HG03095 (cell line): ENCODE results near the gene SLC12A8.

Source experiments
- ATAC-seq: cut with Tn5 transposase; IDR thresholded peaks from one replicate; pipeline ENCODE4 v1.9.1; 2021; ENCODE audit warnings: moderate library complexity; ENCODE audit not compliant: unreplicated experiment

SLC12A8 gene

DNA sequence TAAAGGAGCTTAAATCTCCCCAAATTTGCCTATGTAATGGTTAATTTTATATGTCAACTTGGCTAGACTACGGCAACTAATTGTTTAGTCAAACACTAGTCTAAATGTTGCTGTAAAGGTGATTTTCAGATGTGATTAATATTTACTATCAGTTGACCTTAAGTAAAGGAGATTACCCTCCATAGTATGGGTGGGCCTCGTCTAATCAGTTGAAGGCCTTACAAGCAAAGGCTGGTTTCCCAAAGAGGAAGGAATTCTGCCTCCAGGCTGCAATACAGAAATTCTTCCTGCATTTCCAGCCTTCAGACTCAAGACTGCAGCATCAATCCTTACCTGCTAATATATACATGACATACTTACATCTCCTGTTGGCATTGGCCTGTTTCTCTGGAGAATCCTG lies 23.6 kb downstream of the SLC12A8 start:
- no peak for ATAC-seq

DNA sequence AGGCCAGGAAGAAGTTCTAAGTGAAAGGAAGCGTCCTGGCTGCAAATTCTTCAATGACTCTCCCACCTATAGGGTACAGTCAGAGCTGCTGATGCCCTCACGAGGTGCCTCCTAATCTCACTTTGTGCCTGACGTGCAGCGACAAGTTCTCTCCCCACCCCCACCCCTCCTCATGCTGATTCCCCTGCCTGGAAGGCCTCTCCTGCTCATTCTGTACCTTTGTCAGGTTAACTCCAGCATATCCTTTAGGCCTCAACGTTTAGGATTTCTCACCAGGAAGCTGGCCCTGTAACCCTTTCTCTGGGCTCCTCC lies 25.0 kb downstream of the SLC12A8 start:
- no peak for ATAC-seq

- ATAC-seq: no peak
Measured at GRCh38 chr3:125186800-125187598, 25.5 kb downstream of the SLC12A8 start.

- ATAC-seq: peak; percentile 76
Measured at GRCh38 chr3:125186261-125186787, 26.2 kb downstream of the SLC12A8 start.

GRCh38 chr3:125185805-125186204 lies 26.7 kb downstream of the SLC12A8 start:
- ATAC-seq: peak; percentile 21

GRCh38 chr3:125179884-125180240 lies 32.7 kb downstream of the SLC12A8 start:
- ATAC-seq: no peak

DNA sequence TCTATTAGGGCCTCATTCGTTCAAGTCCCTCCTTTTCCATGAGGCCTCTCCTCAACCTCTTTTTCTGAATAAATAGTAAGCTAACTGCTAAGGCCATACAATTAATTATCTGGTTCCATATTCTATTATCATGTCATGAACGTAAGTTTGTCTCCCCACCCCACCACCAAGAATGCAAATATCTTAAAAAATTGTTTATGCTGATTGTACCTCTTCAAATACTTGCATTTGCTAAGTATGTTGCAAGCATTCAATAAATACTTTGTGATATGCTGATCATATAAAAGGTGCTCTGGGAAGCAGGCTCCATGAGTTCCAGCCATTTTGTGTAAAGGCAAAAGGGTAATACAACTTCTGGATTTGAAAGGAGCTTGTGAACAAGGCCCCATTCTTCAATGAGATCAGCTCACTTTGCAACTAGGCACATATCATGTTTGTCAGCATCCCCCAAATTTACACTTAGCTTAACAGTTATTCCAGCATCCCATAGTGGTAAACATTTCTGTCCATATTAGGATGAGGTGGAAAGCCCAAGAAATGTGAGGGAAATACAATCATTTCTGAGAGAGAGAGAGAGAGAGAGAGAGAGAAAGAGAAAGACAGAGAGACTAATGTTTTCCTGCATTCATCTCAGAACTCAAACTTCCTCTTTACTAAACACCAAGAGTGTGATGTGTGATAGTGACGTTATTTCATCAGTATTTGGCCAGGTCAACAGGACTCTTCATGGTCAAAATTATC lies 33.2 kb downstream of the SLC12A8 start:
- no peak for ATAC-seq

GRCh38 chr3:125177746-125178145 lies 34.8 kb downstream of the SLC12A8 start:
- ATAC-seq: no peak

DNA sequence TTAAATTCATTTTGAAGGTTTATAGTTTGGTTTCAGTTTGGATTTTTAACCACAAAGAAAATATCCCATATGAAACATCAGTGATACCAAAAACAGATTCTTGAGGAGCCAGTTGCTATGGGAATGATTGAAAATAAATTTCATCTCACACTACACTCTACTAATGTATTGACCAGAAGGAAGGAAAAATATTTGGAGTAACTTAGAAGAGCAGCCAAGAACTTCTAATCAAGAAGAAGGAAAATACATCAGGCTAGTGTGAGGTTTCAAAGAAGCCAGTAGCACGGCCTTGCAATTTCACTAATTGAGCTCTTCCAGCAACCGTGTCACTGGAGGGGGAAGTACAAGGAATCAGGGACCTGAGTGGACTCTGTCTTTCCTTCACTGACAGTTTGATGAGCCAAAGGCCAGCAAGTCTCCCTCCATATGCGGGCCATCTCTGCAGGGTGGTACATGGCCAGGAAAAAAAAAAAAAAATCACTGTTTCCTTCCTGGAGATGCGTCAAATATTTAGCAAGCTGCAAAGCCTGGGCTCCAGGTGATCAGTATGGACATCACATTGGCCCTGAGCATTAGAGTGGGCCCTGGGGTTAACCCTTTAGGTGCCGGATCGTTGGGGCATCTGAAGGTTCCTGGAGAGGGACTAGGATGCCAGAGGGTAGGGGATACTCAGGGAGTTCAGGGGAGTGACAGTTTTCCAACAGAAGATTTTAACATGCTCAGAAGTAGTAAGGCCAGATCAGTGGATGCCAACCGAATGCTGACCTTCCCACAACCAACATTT lies 37.1 kb downstream of the SLC12A8 start:
- no peak for ATAC-seq

GRCh38 chr3:125172346-125172745 lies 40.2 kb downstream of the SLC12A8 start:
- ATAC-seq: no peak

DNA sequence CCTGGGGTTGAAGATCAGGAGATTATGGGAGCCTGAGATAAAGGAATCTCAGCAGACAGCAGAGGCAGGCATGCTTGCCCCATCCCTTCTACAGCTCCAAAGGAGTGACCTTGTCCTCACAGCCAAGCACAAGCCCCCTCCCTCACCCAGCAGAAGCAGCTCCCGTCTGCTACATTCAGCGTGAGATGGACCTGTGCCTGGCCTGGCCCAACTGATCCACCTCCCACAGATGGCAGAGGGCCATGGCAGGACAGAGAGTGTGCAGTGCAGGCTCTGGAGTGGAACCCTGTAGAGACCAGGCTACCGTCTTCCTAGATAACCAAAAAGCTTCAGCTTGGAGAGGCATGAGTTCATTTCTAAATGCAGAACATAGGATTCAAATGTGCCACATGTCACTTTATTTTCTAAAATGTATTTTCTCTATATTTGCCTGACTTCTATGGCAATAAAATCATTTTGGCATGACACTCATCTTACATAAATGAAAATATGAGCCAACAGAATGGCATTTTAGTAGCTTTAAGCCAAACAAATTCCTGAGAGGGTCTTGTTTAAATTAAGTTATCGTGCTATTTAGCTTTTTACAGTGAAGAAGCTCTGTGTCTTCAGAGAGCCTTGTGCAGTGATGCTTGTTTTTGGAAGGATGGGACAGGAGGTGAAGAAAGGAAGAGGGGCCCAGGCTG lies 43.7 kb downstream of the SLC12A8 start:
- ATAC-seq: no peak

- no peak for ATAC-seq
Measured at GRCh38 chr3:125166599-125167136, 45.9 kb downstream of the SLC12A8 start.

- no peak for ATAC-seq
Measured at GRCh38 chr3:125165948-125166553, 46.5 kb downstream of the SLC12A8 start.

GRCh38 chr3:125165189-125165947 lies 47.2 kb downstream of the SLC12A8 start:
- no peak for ATAC-seq

- no peak for ATAC-seq
Measured at GRCh38 chr3:125163739-125164601, 48.6 kb downstream of the SLC12A8 start.

- ATAC-seq: no peak
Measured at GRCh38 chr3:125161607-125162219, 50.8 kb downstream of the SLC12A8 start.

DNA sequence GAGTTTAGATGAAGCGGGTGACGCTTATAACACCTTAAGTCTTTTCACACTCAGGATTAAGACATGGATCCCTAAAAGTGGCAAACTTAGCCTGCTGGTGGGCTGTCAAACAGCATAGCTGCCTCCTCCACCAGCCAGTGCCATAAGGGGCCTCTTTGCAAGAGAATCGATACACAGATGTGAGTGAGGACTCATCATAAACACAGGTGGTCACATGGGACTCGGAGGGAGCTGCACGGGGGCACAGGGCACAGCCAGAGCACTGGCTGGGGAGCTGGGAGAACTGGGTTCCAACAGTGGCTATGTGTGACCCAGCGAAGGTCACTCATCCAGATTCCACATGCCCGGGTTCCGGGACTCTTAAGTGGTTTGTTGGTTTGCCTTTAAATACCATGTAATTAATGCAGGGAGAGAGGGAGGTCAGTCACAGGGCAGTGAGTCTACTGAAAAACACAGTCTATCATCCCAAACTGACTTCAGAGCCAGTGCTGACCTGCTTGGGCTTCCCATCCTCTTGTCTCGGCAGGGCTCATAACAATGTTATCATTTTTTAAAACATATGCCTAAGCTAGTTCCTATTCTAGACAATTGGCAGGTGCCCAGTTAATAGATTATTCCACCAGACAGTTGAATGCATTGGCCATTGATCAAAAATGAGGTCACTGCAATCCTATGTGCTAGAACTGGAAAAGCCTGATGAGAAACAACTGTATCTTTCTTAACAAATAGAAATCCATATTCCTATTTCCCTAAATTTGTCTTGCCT lies 51.8 kb downstream of the SLC12A8 start:
- no peak for ATAC-seq
